MM.1S (cell line): Measurements from ENCODE around the gene ADAMTS15.

Source experiments
- EZH2 ChIP-seq: fragments of 300-600 bp; sonication (generic); optimal IDR thresholded peaks from 2 replicates; pipeline ENCODE3; 2017; ENCODE audit warnings: low read depth, mild to moderate bottlenecking, antibody characterized with exemption, low read length, mixed read lengths
- EZH2phosphoT487 ChIP-seq: fragments of 300-600 bp; sonication (generic); IDR thresholded peaks from 2 replicates; pipeline ENCODE4 v1.6.1; 2018; ENCODE audit warnings: antibody characterized with exemption, low read length
- TF ChIP-seq, protein P1 (sequence below): fragments of 300-600 bp; sonication (generic); IDR thresholded peaks from 2 replicates; pipeline ENCODE4 v1.5.1; 2016; ENCODE audit warnings: antibody characterized with exemption, low read length, mixed read lengths

DNA sequence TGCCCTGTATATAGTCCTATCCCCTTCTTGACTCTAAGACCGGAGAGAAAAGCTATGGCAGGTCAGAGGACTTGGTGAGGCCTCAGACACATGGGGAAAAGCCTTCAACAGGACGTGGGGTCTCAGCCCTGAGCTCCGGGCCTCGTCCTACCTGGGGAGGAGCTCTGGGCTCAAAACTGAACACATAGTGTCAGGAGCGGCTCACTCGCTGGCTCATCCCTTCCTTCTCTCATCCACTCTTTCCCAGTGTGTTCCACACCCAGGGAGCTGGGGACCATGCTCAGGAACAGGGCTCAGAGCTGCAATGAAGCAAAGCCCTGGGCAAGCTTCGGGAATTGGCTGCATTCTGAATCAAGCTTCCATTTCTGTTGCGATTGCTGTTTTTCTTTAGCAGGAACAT lies 14.5 kb downstream of the ADAMTS15 start:
- TF ChIP-seq, protein P1, sequence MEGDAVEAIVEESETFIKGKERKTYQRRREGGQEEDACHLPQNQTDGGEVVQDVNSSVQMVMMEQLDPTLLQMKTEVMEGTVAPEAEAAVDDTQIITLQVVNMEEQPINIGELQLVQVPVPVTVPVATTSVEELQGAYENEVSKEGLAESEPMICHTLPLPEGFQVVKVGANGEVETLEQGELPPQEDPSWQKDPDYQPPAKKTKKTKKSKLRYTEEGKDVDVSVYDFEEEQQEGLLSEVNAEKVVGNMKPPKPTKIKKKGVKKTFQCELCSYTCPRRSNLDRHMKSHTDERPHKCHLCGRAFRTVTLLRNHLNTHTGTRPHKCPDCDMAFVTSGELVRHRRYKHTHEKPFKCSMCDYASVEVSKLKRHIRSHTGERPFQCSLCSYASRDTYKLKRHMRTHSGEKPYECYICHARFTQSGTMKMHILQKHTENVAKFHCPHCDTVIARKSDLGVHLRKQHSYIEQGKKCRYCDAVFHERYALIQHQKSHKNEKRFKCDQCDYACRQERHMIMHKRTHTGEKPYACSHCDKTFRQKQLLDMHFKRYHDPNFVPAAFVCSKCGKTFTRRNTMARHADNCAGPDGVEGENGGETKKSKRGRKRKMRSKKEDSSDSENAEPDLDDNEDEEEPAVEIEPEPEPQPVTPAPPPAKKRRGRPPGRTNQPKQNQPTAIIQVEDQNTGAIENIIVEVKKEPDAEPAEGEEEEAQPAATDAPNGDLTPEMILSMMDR = no peak
- TF ChIP-seq EZH2phosphoT487 (no peak), EZH2 (no peak)
